Brain microvascular endothelial cell (primary cell): ENCODE measurements around the gene ZFYVE19.

ENCODE experiments used
- DNase-seq: peaks from one replicate; pipeline ENCODE4 v3.0.0-alpha.2; 2020
- H3K27ac ChIP-seq: fragments of 250-450 bp; sonication (Bioruptor Pico); 2 replicates; pipeline ENCODE4 v1.5.1; 2020; ENCODE audit warnings: mild to moderate bottlenecking, moderate library complexity
- H3K27me3 ChIP-seq: fragments of 250-450 bp; sonication (Bioruptor Pico); replicated peaks from 2 replicates; pipeline ENCODE4 v1.5.1; 2020; ENCODE audit warnings: mild to moderate bottlenecking
- H3K36me3 ChIP-seq: fragments of 250-450 bp; sonication (Bioruptor Pico); replicated peaks from 2 replicates; pipeline ENCODE4 v1.5.1; 2020; ENCODE audit warnings: mild to moderate bottlenecking
- H3K4me3 ChIP-seq: 2 replicates; pipeline ENCODE4 v1.5.1; 2011; ENCODE audit warnings: low read depth, mild to moderate bottlenecking, control low read depth, low read length, moderate library complexity
- CTCF ChIP-seq: IDR thresholded peaks from 2 replicates; pipeline ENCODE4 v1.5.1; 2011; ENCODE audit warnings: low read depth, mild to moderate bottlenecking, moderate library complexity, low read length, control low read depth, inconsistent platforms; ENCODE audit errors: missing control alignments
- in situ Hi-C: cut with HindIII; loops from 2 replicates; pipeline ENCODE4 v1.10.0; 2017; ENCODE audit warnings: low sequenced_read_pairs, low pct_ligation_motif_present

Gene ZFYVE19

GRCh38 chr15:40785814-40786213, 21.1 kb upstream of the ZFYVE19 start:
- in situ Hi-C loops: no loop called here
- H3K36me3 ChIP-seq: no peaks in the 10 kb centered on the region
- no peak for DNase-seq
- no peak overlapping the region for H3K4me3 ChIP-seq
- no peaks in the 10 kb centered on the region for H3K27me3 ChIP-seq
- TF ChIP-seq CTCF: no peak
- H3K27ac ChIP-seq: no peak overlapping the region

DNA sequence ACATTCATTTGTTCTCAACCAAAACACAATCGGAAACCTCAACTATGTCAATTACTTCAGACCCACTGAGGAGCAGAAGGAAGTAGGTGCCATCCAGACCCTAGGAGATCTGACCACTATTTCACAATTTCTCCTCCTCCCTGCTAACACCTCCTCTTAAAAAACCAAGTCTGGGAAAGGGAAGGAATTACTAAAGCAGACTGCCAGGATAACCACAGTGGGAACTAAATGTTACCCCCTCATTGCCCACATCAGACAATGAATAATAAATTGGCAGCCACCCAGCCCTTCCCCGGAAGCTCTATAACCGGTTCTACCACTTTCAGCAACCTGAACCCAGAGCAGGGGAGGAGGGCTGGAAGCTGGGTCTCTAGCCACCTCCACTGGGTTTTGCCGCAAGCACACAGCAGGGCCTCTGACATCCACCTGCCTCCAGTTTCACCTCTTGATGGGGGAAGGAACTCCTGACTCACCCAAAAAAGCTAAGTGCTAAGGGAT, 19.5 kb upstream of the ZFYVE19 start:
- TF ChIP-seq CTCF: no peak
- in situ Hi-C loops: no loop called here
- DNase-seq: peak; percentile 49
- Histone ChIP-seq H3K27ac (no peak overlapping the region), H3K27me3 (no peaks in the 10 kb centered on the region), H3K36me3 (no peaks in the 10 kb centered on the region), H3K4me3 (no peak overlapping the region)

DNA sequence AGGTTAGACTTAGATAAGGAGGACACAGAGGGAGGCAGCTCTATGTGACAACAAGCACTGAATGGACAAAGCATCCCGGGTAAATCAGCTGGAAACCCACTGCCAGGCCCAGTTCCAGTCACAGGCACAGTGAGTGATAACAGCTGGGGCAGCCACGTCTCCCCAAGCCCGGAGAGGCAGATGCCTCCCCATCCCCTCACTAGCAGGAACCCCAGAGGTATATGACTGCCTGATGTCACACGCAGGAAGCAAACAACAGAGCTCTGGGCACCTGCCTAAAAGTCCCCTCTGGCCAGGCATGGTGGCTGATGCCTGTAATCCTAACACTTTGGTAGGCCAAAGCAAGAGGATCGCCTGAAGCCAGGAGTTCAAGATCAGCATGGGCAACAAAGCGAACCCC, 18.9 kb upstream of the ZFYVE19 start:
- in situ Hi-C loops: no loop called here
- no peak for DNase-seq
- Histone ChIP-seq H3K27ac (no peak overlapping the region), H3K27me3 (no peaks in the 10 kb centered on the region), H3K36me3 (no peaks in the 10 kb centered on the region), H3K4me3 (no peak overlapping the region)
- no peak for TF ChIP-seq CTCF

DNA sequence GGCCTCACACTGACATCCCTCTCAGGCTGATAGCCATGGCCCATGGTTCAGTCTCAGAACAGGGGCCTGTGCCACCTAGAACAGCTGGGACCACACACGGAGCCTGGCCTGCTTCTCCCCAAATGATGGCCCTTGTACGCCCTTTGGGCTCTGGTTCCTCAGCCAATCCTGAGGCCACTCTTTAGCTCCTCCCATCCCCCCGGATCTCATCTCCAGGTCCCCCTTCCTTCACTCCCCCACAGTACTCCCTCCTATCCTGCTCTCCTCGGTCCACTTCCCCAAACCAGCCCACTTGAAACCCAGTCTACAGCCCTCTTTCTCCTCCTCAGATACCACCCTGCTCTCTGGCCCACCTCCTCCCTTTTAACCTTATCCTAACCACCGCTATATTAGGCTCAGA, 17.8 kb upstream of the ZFYVE19 start:
- Histone ChIP-seq H3K27me3 (no peaks in the 10 kb centered on the region), H3K36me3 (no peaks in the 10 kb centered on the region), H3K27ac (no peak overlapping the region), H3K4me3 (no peak overlapping the region)
- no peak for TF ChIP-seq CTCF
- no peak for DNase-seq
- in situ Hi-C loops: no loop called here

DNA sequence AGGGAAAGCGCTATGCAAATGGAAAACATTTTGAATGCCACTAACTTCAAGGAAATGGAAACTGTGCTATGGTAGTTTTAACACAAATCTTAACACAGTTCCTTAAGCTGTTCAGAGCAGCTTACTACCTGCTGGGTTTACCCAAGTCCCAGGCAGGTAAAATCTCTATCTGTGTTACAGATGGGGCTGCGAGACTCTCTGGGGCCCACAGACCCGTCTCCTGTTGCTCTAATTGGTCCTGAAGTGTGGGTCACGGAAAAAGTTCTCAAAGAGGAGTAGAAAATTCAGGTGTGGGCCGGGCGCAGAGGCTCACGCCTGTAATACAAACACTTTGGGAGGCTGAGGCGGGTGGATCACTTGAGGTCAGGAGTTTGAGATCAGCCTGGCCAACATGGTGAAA, 16.9 kb upstream of the ZFYVE19 start:
- H3K36me3 ChIP-seq: no peaks in the 10 kb centered on the region
- in situ Hi-C loops: no loop called here
- no peak for DNase-seq
- H3K4me3 ChIP-seq: no peak overlapping the region
- no peaks in the 10 kb centered on the region for H3K27me3 ChIP-seq
- H3K27ac ChIP-seq: no peak overlapping the region
- no peak for TF ChIP-seq CTCF

DNA sequence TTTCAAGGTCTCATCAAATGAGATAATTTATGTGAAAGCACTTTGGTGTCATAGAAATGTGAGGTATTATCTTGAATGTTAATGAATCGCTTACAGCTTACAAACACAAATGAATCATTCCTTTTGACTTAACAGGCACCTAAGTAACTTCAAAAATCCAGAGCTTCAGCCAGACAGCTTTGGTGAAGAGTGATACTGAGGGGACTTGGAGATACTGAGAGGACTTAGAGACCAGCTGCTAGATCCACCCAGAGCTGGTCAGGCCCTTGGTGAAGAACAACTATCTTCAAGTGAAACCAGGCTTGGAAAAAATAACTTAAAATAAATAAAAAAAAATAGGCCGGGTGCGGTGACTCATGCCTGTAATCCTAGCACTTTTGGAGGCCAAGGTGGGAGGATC, 16.2 kb upstream of the ZFYVE19 start:
- H3K27ac ChIP-seq: no peak overlapping the region
- no peaks in the 10 kb centered on the region for H3K36me3 ChIP-seq
- H3K27me3 ChIP-seq: no peaks in the 10 kb centered on the region
- no peak for TF ChIP-seq CTCF
- H3K4me3 ChIP-seq: no peak overlapping the region
- in situ Hi-C loops: no loop called here
- DNase-seq: no peak
